PFSK-1 (cell line): ENCODE measurements around the gene ILK.

ENCODE experiments used
- FOXP2 ChIP-seq: optimal IDR thresholded peaks from 2 replicates; pipeline ENCODE3; 2011; ENCODE audit warnings: borderline replicate concordance, control low read depth, inconsistent platforms; ENCODE audit not compliant: insufficient read depth; ENCODE audit errors: extremely low read length, extremely low read depth
- POLR2AphosphoS5 ChIP-seq: IDR thresholded peaks from 2 replicates; pipeline ENCODE4 v1.6.1; 2012; ENCODE audit warnings: low read depth, mild to moderate bottlenecking, control low read depth, low read length, moderate library complexity
- REST ChIP-seq, 2 experiments: IDR thresholded peaks; 2 replicates each; pipeline versions ENCODE4 v1.6.1 to v1.8.0; 2011 to 2012; ENCODE audit warnings: low read depth in 2 of 2, low read length in 2 of 2, control low read depth in 1 of 2, inconsistent platforms in 1 of 2, mild to moderate bottlenecking in 1 of 2, moderate library complexity in 1 of 2; ENCODE audit not compliant: insufficient read depth in 1 of 2
- SIN3A ChIP-seq: IDR thresholded peaks from 2 replicates; pipeline ENCODE4 v1.6.1; 2012; ENCODE audit warnings: mild to moderate bottlenecking, low read length, moderate library complexity, borderline replicate concordance; ENCODE audit not compliant: insufficient read depth
- TAF1 ChIP-seq: IDR thresholded peaks from 2 replicates; pipeline ENCODE4 v1.6.1; 2012; ENCODE audit warnings: low read length, control low read depth, borderline replicate concordance; ENCODE audit not compliant: insufficient read depth

ILK gene

GRCh38 chr11:6654281-6655019 lies 50.9 kb downstream of the ILK start:
- TF ChIP-seq POLR2AphosphoS5: no peak
- no peak for TF ChIP-seq TAF1
- TF ChIP-seq REST (IDR thresholded peaks at IDR 0.05; ENCODE audit: insufficient read depth in 1 of 2, low read depth in 2 of 2, low read length in 2 of 2): no peak
- no peak for TF ChIP-seq FOXP2
- no peak for TF ChIP-seq SIN3A

- TF ChIP-seq SIN3A: no peak
- no peak for TF ChIP-seq POLR2AphosphoS5
- no peak for TF ChIP-seq TAF1
- TF ChIP-seq REST (IDR thresholded peaks at IDR 0.05; ENCODE audit: insufficient read depth in 1 of 2, low read depth in 2 of 2, low read length in 2 of 2): no peak
- TF ChIP-seq FOXP2: no peak
Measured at GRCh38 chr11:6655020-6655789, 51.6 kb downstream of the ILK start.

GRCh38 chr11:6655790-6656583 lies 52.4 kb downstream of the ILK start, which contains the start of gene DCHS1:
TSS of gene DCHS1 (minus strand) at chr11:6655809. CDS start at chr11:6641613, 14,196 bp downstream.
- no peak for TF ChIP-seq SIN3A
- no peak for TF ChIP-seq FOXP2
- no peak for TF ChIP-seq TAF1
- TF ChIP-seq REST (IDR thresholded peaks at IDR 0.05; ENCODE audit: insufficient read depth in 1 of 2, low read depth in 2 of 2, low read length in 2 of 2): no peak
- TF ChIP-seq POLR2AphosphoS5: no peak

GRCh38 chr11:6656584-6656915 lies 53.0 kb downstream of the ILK start:
- no peak for TF ChIP-seq TAF1
- no peak for TF ChIP-seq REST (IDR thresholded peaks at IDR 0.05; ENCODE audit: insufficient read depth in 1 of 2, low read depth in 2 of 2, low read length in 2 of 2)
- TF ChIP-seq SIN3A: no peak
- no peak for TF ChIP-seq FOXP2
- TF ChIP-seq POLR2AphosphoS5: no peak
